B cell (primary cell): ENCODE measurements around the gene GTF3C5.
"Not testable (repeated sequence)": the region's sequence is repeated elsewhere in the genome, so short reads cannot be mapped to it uniquely, and the experiment has no call there.

Source experiments
- EZH2 ChIP-seq: IDR thresholded peaks from 2 replicates; pipeline ENCODE4 v1.6.1; 2012; ENCODE audit warnings: borderline replicate concordance, low read depth, mild to moderate bottlenecking, moderate library complexity, low read length; ENCODE audit not compliant: insufficient read depth, poor library complexity, severe bottlenecking
- TF ChIP-seq, protein P1 (sequence below): fragments of 200-600 bp; IDR thresholded peaks from one replicate; pipeline ENCODE4 v1.8.0; 2022; ENCODE audit warnings: antibody characterized with exemption, mild to moderate bottlenecking

GRCh38 chr9:133072210-133072609, 41.4 kb downstream of the GTF3C5 start:
- TF ChIP-seq, protein P1, sequence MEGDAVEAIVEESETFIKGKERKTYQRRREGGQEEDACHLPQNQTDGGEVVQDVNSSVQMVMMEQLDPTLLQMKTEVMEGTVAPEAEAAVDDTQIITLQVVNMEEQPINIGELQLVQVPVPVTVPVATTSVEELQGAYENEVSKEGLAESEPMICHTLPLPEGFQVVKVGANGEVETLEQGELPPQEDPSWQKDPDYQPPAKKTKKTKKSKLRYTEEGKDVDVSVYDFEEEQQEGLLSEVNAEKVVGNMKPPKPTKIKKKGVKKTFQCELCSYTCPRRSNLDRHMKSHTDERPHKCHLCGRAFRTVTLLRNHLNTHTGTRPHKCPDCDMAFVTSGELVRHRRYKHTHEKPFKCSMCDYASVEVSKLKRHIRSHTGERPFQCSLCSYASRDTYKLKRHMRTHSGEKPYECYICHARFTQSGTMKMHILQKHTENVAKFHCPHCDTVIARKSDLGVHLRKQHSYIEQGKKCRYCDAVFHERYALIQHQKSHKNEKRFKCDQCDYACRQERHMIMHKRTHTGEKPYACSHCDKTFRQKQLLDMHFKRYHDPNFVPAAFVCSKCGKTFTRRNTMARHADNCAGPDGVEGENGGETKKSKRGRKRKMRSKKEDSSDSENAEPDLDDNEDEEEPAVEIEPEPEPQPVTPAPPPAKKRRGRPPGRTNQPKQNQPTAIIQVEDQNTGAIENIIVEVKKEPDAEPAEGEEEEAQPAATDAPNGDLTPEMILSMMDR, result not testable (repeated sequence)
- not testable (repeated sequence) for TF ChIP-seq EZH2
